Middle frontal gyrus (tissue), 1 donor: ENCODE data around the gene AREL1.

Experiments
- DNase-seq: peaks from one replicate; pipeline ENCODE4 v3.0.0-alpha.2; 2015; ENCODE audit warnings: low spot score; ENCODE audit errors: extremely low spot score

AREL1 gene

GRCh38 chr14:74638066-74638465, 74.8 kb downstream of the AREL1 start:
- no peak for DNase-seq

DNA sequence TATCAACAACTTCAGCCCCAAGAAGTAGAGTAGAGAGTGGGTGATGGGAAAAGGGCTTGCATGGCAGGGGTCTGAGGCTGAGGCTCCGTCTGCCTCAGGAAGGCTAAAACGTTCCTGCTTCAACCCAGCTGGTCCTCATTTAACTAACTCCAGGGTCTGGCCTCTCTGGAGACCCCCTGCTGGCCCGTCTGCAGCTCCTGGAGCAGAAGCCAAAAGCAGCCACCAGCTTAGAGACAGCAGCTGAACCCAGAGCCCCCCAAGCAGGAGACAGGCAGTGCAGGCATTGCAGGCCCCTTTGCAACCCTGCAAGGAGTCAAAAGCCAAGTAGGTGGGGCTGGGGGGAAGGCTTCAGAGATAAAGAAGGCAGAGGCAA, 75.7 kb downstream of the AREL1 start:
- DNase-seq, result no peak

DNA sequence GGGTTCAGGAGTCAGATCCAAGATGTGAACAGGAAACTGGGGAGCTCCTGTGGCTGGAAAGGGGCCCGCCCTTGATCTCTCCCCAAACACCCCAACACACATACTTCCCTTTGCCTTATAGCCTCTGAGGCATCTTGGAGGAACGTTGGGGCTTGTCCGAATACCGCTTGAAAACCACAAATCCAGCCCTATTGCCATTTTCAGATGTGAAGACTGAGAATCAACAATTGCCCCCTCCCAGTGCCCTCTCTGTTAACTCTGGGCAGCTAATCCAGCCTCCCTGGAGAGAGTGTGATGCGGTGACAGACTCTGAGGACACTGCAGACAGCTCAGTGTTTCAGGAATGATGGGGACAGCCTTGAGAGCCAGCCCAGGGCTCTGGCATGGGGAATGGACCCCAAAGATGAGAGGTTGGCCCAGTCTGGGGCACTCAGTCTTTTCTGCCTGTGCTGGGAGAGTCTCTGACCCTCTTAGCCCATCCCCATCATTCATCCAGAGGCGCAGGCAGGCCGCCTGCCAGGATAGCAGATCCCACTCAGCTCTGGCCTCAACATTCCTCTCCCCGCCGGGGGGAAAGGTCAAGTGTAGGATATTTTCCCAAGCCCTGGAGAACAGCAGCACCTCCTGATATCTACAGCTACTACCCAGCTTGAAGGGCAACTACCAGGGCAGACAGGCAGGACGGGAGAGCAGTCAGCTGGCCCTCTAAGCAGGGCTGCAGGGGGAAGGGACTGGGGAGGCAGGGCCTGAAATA, 76.3 kb downstream of the AREL1 start:
- DNase-seq, result no peak

- DNase-seq, result no peak
Observed at GRCh38 chr14:74635847-74636246, 77.0 kb downstream of the AREL1 start.

GRCh38 chr14:74634964-74635363, 77.9 kb downstream of the AREL1 start:
- no peak for DNase-seq

DNA sequence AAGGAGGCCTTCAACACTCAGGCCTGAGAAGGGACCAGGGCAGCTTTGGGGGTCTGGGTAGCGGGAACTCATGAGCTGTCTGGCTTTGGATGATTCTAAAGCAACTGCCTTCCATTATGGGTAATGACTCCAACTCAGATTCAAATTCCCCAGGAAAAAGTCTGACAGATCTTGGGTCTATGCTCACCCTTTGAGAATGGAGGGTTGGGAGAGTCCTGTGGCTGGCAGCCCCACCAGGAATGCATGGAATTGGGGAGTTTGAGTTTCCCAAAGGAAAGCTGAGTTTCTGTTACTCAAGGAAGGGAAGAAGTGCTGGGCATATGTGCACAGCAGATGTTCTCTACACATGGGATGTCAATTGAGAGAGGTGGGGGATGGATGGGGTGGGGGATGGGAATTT, 78.4 kb downstream of the AREL1 start:
- DNase-seq, result no peak

DNA sequence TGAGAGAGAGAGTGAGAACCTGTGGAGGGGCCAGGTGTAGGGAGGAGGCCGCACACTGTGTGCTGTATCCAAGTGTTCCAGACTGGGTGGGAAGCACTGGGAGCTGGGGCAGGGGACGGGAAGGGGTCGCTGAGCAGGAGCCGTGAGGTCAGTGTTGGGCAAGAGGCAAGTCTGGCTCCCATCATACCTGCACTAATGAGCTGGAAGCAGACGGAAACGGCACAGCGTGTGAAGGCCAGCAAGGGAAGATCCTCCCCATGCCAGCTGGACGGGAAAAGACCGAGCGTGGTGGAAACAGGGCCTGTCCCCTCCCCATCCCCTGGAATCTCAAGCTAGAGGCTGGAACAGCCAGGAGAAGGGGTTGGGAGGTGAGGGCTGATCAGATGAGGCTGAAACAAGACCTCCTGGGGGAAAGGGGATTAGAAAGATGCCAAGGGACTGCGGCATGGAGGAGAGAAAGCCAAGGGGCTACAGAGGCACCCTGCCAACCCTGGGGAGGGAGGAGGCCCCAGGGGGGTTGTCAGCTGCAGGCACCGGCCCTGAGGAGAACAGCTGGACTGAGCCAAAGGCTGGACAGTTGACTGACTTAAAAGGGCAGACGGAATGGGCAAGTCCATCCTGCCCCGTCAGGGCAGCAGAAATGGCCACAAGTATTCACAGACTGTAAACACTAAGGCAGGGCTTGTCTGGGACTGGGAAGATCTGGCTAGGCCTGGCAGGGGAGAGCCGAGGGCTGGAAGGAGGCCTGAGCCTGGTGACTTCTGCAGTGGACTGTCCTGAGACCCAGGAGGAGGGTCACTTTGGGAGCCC, 81.8 kb downstream of the AREL1 start:
- no peak for DNase-seq

DNA sequence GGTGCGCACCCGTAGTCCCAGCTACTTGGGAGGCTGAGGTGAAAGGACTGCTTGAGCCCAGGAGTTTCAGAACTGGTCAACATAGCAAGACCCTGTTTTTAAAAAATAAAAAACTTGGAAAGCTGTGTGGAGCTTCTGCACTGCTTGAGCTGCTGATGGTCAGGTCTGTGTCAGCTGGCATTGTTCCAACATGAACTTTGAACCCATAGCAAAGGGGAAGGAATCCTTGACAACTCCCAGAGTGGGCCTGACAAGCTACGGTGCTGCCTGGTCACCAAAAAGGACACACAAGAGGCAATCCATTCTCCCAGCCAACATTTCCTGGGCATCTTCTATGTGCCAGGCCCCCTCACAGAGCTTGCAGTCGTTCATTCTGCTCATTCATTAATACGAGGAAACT, 84.5 kb downstream of the AREL1 start:
- DNase-seq, result no peak

- no peak for DNase-seq
Observed at GRCh38 chr14:74627076-74627475, 85.8 kb downstream of the AREL1 start.

DNA sequence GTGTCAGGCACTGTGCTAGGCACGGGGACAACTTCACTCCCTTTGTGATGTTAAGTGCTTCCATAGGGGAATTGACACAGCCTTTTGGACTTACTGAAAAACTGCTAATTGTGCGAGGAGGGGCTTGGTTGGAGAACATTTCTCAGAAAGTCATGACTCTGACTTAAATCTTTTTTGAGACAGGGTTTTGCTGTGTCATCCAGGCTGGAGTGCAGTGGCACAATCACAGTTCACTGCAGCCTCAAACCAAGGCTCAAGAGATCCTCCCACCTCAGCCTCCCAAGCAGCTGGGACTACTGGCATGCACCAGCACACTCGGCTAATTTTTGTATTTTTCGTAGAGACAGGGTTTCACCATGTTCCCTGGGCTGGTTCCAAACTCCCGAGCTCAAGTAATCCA, 90.6 kb downstream of the AREL1 start:
- no peak for DNase-seq

- DNase-seq, result no peak
Observed at GRCh38 chr14:74621556-74621955, 91.3 kb downstream of the AREL1 start.

- DNase-seq, result no peak
Observed at GRCh38 chr14:74620923-74621322, 92.0 kb downstream of the AREL1 start.

- no peak for DNase-seq
Observed at GRCh38 chr14:74620497-74620921, 92.4 kb downstream of the AREL1 start.

DNA sequence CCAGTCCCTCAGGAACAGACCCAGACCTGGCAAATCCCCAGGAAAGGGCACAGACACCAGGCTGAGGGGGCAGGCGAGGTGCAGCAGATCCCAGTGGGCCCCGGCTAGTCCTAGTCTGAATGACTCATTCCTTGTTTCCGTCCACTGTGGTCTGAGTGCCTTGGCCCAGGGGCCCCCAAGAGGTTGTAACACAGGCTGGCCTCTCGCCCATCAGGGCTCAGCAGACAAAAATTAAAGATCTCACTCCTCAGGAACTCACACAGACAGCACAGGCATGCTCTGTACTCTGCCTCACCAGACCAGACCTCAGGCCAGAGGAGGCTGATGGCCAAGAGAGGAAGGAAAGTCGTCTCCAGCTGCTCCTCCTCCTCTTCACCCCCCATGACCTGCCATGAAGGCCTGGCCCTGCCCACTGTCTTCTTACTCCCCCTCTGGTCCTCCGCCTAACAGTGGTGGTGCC, 93.2 kb downstream of the AREL1 start:
- no peak for DNase-seq

DNA sequence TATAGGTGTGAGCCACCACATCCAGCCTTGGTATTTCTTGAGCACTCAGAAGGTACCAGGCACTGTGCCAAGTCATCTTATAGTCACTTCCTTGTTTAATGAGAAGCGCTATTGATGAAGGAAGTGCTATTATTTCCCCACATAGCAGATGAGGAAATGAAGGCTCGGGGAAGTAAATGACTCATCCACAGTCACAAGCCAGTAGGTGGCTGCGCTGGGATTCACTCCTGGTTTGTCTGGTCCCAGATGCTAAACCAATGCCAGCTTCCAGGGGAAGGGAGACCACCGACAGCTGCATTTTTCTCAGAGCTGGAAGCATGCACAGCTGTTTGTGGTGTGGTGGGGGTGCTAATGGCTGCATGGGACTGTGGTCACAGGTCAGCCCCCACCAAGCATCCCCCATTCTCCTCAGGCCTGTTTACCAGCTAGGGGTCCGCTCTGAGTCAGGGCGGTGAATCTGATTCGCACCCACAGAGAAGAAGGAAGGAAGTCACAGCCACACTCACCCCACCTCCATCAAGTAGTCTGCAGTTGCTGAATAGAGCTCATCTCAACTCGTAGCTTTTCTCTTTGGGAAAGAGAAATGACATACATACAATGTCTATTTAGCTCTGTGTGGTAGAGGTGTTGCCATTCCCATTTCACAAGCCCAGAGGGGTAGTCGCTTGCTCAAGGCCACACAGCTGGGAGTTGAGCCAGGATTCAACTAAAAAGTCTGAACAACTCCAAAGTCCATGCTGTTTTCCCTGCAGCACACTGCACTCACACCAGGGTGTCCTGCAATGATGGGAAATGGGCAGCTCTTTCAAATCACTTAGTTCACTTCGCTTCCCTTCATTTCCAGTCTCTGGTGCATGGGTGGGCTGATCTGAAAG, 94.6 kb downstream of the AREL1 start:
- DNase-seq, result no peak

- no peak for DNase-seq
Observed at GRCh38 chr14:74616996-74617700, 95.7 kb downstream of the AREL1 start.

DNA sequence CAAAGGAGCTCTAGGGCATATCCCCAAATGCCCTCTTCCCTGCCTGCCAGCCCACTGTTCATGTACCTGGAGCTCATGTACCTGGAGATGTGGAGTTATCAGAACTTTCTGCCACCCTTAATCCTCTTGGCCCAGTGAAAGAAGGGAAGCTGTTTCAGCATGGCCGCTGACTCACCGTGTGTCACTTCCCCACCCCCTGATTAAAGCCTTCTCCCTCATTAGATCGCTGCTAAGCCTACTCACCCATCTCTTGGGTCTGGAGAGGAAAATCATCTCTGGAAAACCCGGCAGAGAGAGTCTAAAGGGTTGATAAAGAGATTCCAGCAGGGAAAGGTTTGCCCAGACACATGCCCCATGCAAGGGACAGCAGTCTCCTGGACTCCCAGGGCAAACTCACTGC, 96.4 kb downstream of the AREL1 start:
- DNase-seq, result no peak

- DNase-seq, result no peak
Observed at GRCh38 chr14:74615735-74616134, 97.1 kb downstream of the AREL1 start.

DNA sequence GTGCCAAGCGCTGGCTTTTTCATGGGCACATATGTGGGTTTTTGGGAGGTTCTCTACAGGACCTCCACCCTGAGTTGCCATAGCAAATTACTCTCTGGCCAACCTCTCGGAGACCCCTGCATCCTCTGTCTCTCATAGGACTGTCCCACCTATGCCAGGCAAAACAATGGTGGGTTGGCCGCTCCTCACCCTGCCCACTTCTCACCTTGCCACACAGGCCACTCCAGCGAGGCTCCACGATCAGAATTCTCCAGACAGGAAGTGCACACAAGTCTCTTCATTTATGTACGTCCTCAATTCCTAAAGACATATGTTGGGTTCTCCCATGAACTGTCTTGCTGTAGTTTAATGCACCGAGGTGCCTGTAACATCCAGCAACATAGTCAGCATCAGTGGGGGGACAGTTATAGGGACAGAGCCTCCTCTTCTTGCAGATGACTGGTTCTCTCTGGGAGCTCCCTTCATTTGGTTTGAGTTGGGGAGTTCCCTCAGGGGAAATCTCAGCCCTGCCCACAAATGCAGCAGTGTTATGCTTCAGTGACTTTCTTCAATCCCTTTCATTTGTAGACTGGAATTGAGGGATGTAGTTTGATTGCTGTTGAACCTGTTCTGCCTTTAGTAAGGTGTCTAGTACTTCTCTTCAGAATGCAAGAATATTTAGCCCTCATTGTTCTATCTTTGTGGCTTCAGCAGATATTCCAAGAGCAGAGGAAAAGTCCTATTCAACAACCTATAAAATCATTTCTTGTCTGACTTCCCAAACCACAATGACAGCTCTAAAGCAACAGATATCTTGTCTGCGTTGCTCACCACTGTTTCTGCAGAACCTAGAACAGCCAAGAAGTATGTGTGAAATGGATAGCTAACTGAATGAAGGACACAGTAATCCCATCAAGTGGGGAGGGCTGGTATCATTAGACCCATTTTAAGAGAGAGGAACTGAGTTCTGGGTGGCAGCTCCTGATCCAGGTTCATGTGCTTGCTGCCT, 98.1 kb downstream of the AREL1 start:
- no peak for DNase-seq
